IPS-18a (cell line): Measurements from ENCODE around the gene TARDBP.
"Not testable (repeated sequence)": the region's sequence is repeated elsewhere in the genome, so short reads cannot be mapped to it uniquely, and the experiment has no call there.

ENCODE experiments used
- H3K27ac ChIP-seq: one replicate; pipeline ENCODE4 v1.5.1; 2013; ENCODE audit warnings: low read length
- H3K27me3 ChIP-seq: one replicate; pipeline ENCODE4 v1.6.1; 2013; ENCODE audit warnings: mild to moderate bottlenecking, low read length; ENCODE audit not compliant: control insufficient read depth, insufficient read depth
- H3K36me3 ChIP-seq: one replicate; pipeline ENCODE4 v1.6.1; 2013; ENCODE audit warnings: low read depth, low read length; ENCODE audit not compliant: control insufficient read depth
- H3K4me1 ChIP-seq: one replicate; pipeline ENCODE4 v1.6.1; 2013; ENCODE audit warnings: low read depth, low read length; ENCODE audit not compliant: control insufficient read depth
- H3K4me3 ChIP-seq: one replicate; pipeline ENCODE4 v1.5.1; 2013; ENCODE audit warnings: low read length
- H3K9ac ChIP-seq: one replicate; pipeline ENCODE4 v1.6.1; 2013; ENCODE audit warnings: mild to moderate bottlenecking, low read length, moderate library complexity
- H3K9me3 ChIP-seq: one replicate; pipeline ENCODE4 v1.6.1; 2013; ENCODE audit warnings: low read depth, low read length; ENCODE audit not compliant: control insufficient read depth

TARDBP gene

DNA sequence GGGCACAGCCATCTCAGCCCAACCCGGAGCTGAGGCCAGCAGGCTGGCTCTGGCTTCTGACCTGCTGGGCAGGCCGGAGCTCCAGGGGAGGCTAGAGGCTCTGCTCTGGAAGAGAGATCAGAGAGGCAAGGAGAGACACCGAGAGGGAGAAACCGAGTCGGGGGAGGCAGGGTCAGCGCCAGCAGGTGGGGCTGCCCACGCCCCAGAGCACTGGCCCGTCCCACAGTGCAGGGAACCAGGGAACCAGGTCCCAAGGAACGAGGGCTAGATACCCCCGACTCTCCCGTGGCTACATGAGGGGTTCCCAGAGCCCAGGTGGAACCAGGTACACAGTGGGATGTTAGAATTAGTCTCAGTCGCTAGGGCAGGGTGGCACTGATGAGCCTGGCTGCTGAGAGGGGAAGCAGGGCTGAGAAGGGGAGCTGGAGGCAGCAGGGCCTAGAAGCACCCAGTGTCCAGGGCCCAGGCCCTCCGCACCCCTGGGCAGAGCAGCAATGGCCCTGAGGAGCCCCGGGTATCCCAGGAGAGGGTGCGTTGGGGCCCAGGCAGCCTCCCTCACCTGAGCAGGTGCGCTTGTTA is 32.5 kb downstream of the TARDBP start:
- Histone ChIP-seq H3K36me3 (no peaks in the 10 kb centered on the region), H3K9me3 (no peaks in the 10 kb centered on the region), H3K27me3 (no peaks in the 10 kb centered on the region), H3K27ac (no peak overlapping the region), H3K4me3 (no peak overlapping the region), H3K9ac (no peak overlapping the region), H3K4me1 (no peaks in the 10 kb centered on the region)

DNA sequence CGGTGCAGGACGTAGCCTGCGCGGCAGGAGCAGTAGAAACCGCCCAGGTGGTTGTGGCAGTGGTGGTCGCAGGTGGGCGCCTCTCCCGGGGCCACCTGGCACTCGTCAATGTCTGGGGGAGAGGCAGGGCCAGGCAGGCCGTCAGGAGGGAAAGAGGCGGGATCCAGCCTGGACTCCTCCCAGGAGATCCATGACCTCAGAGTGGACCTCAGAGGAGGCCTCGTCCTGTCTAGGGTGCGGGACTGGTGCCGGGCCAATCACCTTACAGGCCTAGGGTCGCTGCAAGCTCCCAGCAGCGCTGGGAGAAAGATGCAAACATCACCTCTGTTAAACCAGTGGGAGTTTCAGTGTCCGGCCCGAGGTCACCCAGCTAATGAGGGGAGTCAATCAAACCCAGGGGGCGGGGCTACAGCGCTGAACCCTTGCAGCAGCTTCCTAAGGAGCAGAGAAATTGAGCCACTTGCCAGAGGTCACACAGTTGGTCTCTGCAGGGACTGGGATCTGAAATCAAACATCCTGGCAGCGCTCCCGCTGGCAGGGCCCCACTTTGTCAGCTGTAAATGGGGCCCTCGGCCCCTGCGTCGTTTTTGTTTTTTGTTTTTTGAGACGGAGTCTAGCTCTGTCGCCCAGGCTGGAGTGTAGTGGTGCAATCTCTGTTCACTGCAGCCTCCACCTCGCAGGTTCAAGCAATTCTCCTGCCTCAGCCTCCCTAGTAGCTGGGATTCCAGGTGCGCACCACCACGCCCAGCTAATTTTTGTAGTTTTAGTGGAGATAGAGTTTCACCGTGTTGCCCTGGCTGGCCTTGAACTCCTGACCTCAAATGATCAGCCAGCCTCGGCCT is 33.2 kb downstream of the TARDBP start:
- Histone ChIP-seq H3K4me3 (peak overlapping the region; percentile 44), H3K9ac (no peak overlapping the region), H3K36me3 (no peaks in the 10 kb centered on the region), H3K9me3 (no peaks in the 10 kb centered on the region), H3K4me1 (no peaks in the 10 kb centered on the region), H3K27me3 (no peaks in the 10 kb centered on the region), H3K27ac (no peak overlapping the region)

DNA sequence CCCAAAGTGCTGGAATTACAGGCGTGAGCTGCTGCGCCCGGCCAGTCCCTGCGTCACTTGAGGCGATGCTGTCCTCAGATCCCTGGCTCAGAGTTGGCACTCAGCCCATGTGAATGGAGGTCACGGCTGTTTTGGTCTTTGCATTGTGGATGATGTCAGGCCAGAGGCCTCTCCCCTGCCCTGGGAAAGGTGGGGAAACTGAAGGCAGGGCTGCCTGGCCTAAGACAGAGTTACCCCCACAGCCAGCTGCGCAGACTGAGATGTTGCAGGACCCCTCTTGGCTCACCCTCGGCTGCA is 33.8 kb downstream of the TARDBP start:
- no peaks in the 10 kb centered on the region for H3K9me3 ChIP-seq
- no peaks in the 10 kb centered on the region for H3K27me3 ChIP-seq
- no peak overlapping the region for H3K9ac ChIP-seq
- no peaks in the 10 kb centered on the region for H3K36me3 ChIP-seq
- no peaks in the 10 kb centered on the region for H3K4me1 ChIP-seq
- no peak overlapping the region for H3K4me3 ChIP-seq
- H3K27ac ChIP-seq: no peak overlapping the region

DNA sequence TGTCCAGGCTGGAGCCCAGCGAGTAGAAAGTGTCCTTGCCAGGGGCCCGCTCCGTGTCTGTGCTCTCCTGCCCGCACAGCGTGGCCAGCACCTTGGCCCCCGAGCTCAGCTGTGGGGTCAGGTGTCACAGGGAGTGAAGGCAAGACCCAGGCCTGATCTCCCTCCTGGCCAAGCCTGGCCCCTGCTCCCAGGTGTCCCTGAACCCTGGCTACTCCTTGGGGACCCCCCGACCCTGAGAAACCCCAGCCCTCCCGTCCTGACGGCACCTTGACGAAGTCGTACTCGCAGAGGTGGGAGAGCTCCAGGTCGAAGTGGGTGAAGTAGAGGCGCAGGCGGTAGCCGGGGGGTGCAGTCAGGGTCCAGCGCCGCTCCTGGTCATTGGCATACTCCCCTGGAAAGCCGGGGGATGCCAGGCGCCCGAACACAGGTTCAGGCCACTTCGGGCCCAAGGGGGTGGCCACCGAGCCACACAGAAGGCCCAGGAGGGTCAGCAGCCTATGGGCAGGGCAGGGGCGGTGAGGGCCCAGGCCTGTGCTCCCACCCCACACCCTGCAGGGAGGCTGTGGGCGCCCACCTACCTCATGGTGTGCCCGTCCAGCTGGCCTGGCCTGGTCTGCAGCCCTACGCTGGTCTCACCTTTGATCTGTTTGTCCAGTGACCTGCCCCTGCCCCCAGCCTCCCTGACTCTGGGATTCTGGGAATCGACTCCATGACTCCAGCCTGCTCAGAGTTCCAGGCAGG is 34.3 kb downstream of the TARDBP start, which contains the start of gene MASP2:
MASP2 (minus strand) TSS at position 615 of the 741 bp plus-strand sequence; CDS start at position 583, 32 bp downstream.
- H3K36me3 ChIP-seq: no peaks in the 10 kb centered on the region
- no peaks in the 10 kb centered on the region for H3K27me3 ChIP-seq
- no peak within 1 kb of the TSS for H3K4me3 ChIP-seq
- H3K4me1 ChIP-seq: no peaks in the 10 kb centered on the region
- no peaks in the 10 kb centered on the region for H3K9me3 ChIP-seq
- H3K27ac ChIP-seq: no peak within 1 kb of the TSS
- H3K9ac ChIP-seq: no peak within 1 kb of the TSS

DNA sequence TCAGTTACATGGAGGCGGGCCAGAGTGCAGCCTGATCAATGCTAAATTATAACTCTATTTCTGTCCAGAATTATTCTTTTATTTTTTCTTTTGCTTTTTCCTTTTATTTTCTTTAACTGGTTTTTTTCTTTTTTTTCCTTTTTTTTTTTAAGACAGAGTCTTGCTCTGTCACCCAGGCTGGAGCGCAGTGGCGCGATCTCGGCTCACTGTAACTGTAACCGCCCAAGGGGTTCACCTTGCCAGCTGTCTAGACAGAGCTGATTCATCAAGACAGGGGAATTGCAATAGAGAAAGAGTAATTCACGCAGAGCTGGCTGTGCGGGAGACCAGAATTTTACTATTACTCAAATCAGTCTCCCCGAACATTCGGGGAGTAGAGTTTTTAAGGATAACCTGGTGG is 38.7 kb downstream of the TARDBP start:
- H3K27me3 ChIP-seq, H3K4me3 ChIP-seq, H3K27ac ChIP-seq, H3K36me3 ChIP-seq, H3K9ac ChIP-seq, H3K4me1 ChIP-seq, H3K9me3 ChIP-seq: not testable (repeated sequence)

DNA sequence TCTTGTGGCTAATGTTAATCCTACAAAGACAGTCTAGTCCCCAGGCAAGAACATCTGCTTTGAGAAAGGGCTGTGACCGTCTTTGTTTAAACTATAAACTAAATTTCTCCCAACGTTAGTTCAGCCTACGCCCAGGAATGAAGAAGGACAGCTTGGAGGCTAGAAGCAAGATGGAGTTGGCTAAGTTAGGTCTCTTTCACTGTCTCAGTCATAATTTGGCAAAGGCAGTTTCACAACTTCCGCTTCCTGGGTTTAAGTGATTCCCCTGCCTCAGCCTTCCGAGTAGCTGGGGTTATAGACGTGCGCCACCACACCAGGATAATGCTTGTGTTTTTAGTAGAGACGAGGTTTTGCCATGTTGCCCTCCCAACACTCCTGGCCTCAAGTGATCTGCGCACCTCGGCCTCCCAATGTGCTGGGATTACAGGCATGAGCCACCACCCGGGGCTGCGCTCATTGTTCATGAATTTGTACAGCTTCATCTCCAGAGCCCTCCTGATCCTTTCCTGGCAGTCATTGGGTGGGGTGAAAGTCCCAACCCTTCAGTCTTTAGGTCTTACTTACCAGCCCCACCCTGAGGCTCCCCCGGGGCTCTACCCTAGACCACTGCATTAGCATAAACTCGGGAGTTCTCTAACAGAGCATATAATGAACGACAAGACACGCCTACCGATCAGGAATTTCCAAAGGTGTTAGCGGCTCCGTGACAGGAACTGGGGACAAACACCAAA is 39.5 kb downstream of the TARDBP start:
- H3K9ac ChIP-seq: no peak overlapping the region
- H3K9me3 ChIP-seq: no peaks in the 10 kb centered on the region
- peaks cover 16% of the 10 kb centered on the region for H3K36me3 ChIP-seq
- H3K27ac ChIP-seq: no peak overlapping the region
- H3K4me3 ChIP-seq: no peak overlapping the region
- H3K4me1 ChIP-seq: peaks cover 4% of the 10 kb centered on the region
- H3K27me3 ChIP-seq: no peaks in the 10 kb centered on the region

DNA sequence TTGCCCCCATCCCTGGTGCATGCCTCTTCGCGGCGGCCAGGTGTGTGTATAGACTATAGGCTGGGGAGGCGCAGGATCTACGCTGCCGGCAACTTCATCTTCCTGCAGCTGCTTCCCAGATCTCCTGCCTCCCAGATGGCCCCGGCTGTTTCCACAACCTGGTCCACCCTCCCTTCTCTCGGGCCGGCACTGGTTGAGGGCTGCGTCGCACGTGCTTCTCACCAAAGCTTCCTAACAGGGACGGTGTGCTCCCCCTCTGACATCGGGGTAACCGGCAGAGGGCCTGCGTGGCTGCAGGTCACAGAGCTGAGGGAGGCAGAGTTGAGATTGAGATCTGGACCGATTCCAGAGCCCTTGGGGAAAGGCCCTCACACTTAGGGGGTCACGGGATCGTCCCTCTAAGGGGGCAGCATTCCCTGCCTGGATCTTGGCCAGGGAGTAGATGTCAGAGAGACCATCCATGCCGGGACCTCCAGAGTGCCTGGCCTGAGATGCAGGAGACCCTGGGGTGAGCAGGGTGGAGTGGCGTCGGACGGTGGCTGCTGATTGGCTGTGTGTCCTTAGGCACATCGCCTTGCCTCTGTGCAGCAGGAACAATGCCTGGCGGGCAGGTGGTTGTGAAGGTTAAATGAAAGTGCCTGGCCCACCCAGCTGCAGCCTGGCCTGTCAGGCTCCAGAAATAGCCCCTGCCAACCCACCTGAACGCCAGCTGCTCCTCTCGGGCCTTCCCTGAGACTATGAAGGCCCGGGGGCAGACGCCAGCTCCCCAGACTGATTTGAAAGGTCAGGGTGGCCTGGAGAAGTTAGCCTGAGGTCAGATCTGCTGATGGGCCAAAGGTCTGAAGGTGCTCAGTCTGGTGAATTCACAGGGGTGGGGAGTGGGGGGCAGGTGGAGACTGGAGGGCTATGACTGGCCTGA is 40.6 kb downstream of the TARDBP start:
- Histone ChIP-seq H3K4me1 (peaks cover 4% of the 10 kb centered on the region), H3K27me3 (no peaks in the 10 kb centered on the region), H3K36me3 (peaks cover 19% of the 10 kb centered on the region), H3K4me3 (no peak overlapping the region), H3K9me3 (no peaks in the 10 kb centered on the region), H3K9ac (no peak overlapping the region), H3K27ac (no peak overlapping the region)

DNA sequence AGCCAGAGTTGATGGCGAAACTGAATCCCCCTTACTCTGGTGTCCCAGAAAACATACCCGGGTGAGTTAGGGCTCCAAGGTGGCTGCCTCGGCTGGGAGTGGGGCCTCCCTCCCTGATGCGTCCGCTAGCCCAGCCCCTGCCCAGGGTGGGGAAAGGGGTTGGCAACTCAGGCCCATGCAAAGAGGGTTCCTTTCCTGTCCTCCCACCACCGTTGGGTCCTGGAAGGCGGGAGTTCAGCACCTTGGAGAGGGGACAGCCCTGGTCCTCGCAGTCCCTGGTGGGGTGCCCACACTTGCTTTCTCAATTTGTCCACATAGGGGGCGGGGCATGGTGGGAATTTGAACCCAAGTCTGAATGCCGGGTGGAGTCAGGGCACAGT is 41.3 kb downstream of the TARDBP start:
- Histone ChIP-seq H3K27me3 (no peaks in the 10 kb centered on the region), H3K9me3 (no peaks in the 10 kb centered on the region), H3K9ac (no peak overlapping the region), H3K4me3 (no peak overlapping the region), H3K4me1 (peaks cover 4% of the 10 kb centered on the region), H3K27ac (no peak overlapping the region), H3K36me3 (peaks cover 21% of the 10 kb centered on the region)

DNA sequence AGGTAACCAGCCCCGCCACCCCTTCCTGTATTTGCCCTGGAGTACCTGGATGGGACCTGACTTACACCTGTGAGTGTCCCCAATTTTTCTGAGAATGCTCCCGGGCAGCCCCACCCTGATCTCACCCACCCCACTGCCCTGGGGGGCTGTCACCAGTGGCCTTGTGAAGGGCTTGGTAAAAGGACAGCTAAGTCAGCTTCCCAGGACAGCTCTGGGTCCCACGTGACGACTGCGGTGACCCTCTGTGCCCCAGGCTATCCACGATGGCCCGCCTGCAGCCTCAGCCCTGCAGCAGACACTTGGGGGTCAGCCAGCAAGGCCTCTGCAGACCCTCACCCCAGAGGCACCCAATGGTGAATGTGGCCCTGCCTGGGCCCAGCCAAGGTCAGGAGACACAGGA is 41.7 kb downstream of the TARDBP start:
- Histone ChIP-seq H3K9me3 (no peaks in the 10 kb centered on the region), H3K9ac (no peak overlapping the region), H3K27ac (no peak overlapping the region), H3K4me1 (peaks cover 4% of the 10 kb centered on the region), H3K4me3 (no peak overlapping the region), H3K27me3 (no peaks in the 10 kb centered on the region), H3K36me3 (peaks cover 21% of the 10 kb centered on the region)

DNA sequence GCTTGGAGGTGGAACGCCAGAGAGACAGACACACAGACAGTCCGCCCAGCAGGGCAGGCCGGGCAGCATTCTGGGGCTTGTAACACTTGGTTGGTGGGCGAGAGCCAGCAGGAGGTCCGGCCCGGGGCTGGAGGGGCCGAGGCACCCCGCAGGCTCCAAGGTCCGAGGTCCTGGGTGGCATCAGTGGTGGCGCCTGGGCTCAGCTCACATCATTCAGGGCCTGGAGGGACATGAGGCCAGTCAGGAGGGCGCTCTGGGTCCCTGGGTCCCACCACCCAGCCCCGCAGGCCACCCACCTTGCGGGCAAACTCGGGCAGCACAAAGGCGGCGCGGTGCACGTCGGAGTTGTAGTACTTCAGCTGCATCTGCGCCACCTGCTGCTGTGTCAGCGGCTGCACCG is 42.2 kb downstream of the TARDBP start:
- no peak overlapping the region for H3K4me3 ChIP-seq
- no peaks in the 10 kb centered on the region for H3K27me3 ChIP-seq
- no peak overlapping the region for H3K27ac ChIP-seq
- peaks cover 21% of the 10 kb centered on the region for H3K36me3 ChIP-seq
- no peak overlapping the region for H3K9ac ChIP-seq
- H3K9me3 ChIP-seq: no peaks in the 10 kb centered on the region
- peaks cover 4% of the 10 kb centered on the region for H3K4me1 ChIP-seq
